Mucosa of rectum (tissue), 2 donors: ENCODE results near the gene MRPL14.

Experiments used
- H3K27ac ChIP-seq, 2 donors: one replicate each; pipeline ENCODE4 v1.7.0; 2013; ENCODE audit warnings: inconsistent platforms in 2 of 2, low read depth in 2 of 2, low read length in 2 of 2
- H3K27me3 ChIP-seq, 2 donors: one replicate each; pipeline ENCODE4 v1.7.0; 2013; ENCODE audit warnings: low read length in 2 of 2; ENCODE audit not compliant: control insufficient read depth in 2 of 2, insufficient read depth in 2 of 2
- H3K36me3 ChIP-seq, 2 donors: one replicate each; pipeline ENCODE4 v1.7.0; 2013; ENCODE audit warnings: low read length in 2 of 2; ENCODE audit not compliant: control insufficient read depth in 2 of 2, insufficient read depth in 2 of 2
- H3K4me1 ChIP-seq, 2 donors: one replicate each; pipeline ENCODE4 v1.7.0; 2013; ENCODE audit warnings: low read length in 2 of 2, mild to moderate bottlenecking in 1 of 2; ENCODE audit not compliant: control insufficient read depth in 2 of 2, insufficient read depth in 2 of 2
- H3K4me3 ChIP-seq, 2 donors: one replicate each; pipeline ENCODE4 v1.7.0; 2013; ENCODE audit warnings: low read length in 2 of 2
- H3K9ac ChIP-seq, 2 donors: one replicate each; pipeline ENCODE4 v1.7.0; 2013; ENCODE audit warnings: low read length in 2 of 2, low read depth in 1 of 2, mild to moderate bottlenecking in 1 of 2
- H3K9me3 ChIP-seq, 2 donors: one replicate each; pipeline ENCODE4 v1.7.0; 2013; ENCODE audit warnings: low read length in 2 of 2; ENCODE audit not compliant: control insufficient read depth in 2 of 2
- donor health status: healthy.
- donor health status: Normal muscosa, but diverticular disease.

The MRPL14 gene

DNA sequence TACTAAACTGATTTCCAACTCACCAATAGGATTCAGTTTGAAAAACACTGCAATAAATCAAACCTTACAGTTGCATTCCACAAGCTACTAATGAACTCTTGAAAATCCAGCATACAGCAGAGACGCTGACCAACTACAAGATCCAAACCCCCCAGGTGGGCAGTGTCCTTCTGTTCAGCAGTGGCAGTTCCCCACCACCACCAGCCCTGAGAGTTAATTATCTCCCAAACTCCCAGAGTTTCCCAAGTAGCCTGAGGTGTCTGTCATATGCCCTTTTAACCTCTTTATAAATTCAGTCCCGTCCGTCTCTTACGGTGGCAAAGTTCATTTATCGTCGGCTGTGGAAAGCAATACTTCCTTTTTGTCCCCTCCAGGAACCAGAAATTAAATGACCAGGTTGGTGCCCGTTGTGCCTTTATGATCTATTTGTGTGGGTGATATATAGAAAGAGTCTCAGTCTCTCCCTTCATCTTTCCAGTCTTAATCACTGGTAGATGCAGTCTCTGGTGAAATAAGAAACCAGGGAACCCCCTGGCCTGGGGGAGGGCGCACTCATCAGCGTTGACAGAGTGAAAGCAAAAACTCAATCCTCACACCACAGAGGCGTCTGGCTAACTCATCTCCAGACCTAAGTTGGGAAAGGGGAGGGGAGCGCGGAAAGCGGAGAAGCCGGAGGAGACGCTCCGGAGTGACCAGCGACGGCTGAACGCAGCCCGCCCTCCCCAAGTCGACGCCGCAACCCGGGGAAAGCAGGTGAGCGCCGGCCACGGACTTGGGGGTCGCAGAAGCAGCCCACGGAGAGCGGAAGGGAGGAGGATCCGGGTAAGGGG, 717 bp downstream of the MRPL14 start:
- Histone ChIP-seq H3K36me3 (no peaks in the 10 kb centered on the region), H3K27me3 (no peaks in the 10 kb centered on the region), H3K9me3 (no peaks in the 10 kb centered on the region), H3K9ac (peak overlapping the region; percentile 48 to 88), H3K4me1 (peaks cover 35 to 50% of the 10 kb centered on the region in 2 donors), H3K27ac (peak overlapping the region; percentile 83 to 86), H3K4me3 (peak overlapping the region; percentile 78 to 89)

DNA sequence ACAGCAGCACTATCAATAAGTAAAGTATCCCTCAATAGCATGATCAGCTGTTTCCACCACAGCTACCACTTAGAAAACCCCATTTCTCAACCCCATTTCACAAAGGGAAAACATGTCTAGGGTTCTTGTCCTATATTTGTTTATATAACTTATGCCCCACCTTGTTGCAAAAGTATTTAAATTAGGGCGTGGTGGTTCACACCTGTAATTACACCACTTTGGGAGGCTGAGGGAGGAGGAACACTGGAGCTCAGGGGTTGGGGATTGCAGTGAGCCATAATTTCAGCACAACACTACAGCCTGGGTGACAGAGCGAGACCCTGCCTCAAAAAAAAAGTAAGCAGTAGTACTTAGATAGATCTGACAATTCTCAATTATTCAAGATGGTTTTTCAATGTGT, 3.7 kb downstream of the MRPL14 start:
- H3K36me3 ChIP-seq: no peaks in the 10 kb centered on the region
- H3K9ac ChIP-seq: no peak overlapping the region
- peaks cover 36 to 51% of the 10 kb centered on the region in 2 donors for H3K4me1 ChIP-seq
- peak overlapping the region in 1 of 2 donors; percentile 28 for H3K4me3 ChIP-seq
- H3K9me3 ChIP-seq: no peaks in the 10 kb centered on the region
- peak overlapping the region in 1 of 2 donors; percentile 29 for H3K27ac ChIP-seq
- no peaks in the 10 kb centered on the region for H3K27me3 ChIP-seq

DNA sequence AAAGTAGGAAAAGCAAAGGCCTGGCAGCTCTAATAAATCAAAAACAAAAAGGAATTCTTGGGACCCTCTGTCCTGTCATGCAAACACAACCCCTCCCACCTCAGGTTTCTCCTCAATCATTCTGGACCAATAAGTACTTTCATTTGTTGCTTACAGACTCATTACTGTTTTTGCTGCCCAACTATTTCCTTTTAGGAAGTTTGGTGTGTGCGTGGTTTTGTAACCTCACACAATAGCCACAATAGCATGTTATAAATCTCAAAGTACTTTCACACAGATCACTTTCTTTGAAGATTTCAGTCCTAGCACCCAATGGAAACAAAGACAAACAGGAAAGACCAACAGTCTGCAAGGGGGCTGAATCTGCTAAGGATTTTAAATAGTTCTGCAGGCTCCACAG, 4.5 kb downstream of the MRPL14 start:
- no peaks in the 10 kb centered on the region for H3K27me3 ChIP-seq

GRCh38 chr6:44120692-44121443, 6.4 kb downstream of the MRPL14 start:
- Histone ChIP-seq H3K36me3 (no peaks in the 10 kb centered on the region), H3K27ac (no peak overlapping the region), H3K9ac (no peak overlapping the region), H3K27me3 (no peaks in the 10 kb centered on the region), H3K9me3 (no peaks in the 10 kb centered on the region), H3K4me1 (peaks cover 41 to 63% of the 10 kb centered on the region in 2 donors), H3K4me3 (no peak overlapping the region)

More for the DNA sequence above, 4.5 kb downstream of the MRPL14 start:
- H3K4me3 ChIP-seq: peak overlapping the region in 1 of 2 donors; percentile 28
- H3K9ac ChIP-seq: peak overlapping the region in 1 of 2 donors; percentile 32
- no peaks in the 10 kb centered on the region for H3K36me3 ChIP-seq
- H3K4me1 ChIP-seq: peaks cover 32 to 54% of the 10 kb centered on the region in 2 donors
- H3K9me3 ChIP-seq: no peaks in the 10 kb centered on the region
- H3K27ac ChIP-seq: peak overlapping the region in 1 of 2 donors; percentile 29

- Histone ChIP-seq H3K27ac (no peak overlapping the region), H3K27me3 (no peaks in the 10 kb centered on the region), H3K36me3 (peaks cover 0 to 2% of the 10 kb centered on the region in 2 donors), H3K4me3 (no peak overlapping the region), H3K9me3 (no peaks in the 10 kb centered on the region), H3K9ac (no peak overlapping the region), H3K4me1 (peaks cover 34 to 61% of the 10 kb centered on the region in 2 donors)
Measured at GRCh38 chr6:44119704-44120262, 7.5 kb downstream of the MRPL14 start.

GRCh38 chr6:44117397-44118128, 9.7 kb downstream of the MRPL14 start:
- Histone ChIP-seq H3K27me3 (no peaks in the 10 kb centered on the region), H3K9ac (no peak overlapping the region), H3K4me1 (peaks cover 22 to 39% of the 10 kb centered on the region in 2 donors), H3K36me3 (peaks cover 12 to 15% of the 10 kb centered on the region in 2 donors), H3K9me3 (no peaks in the 10 kb centered on the region), H3K27ac (peak overlapping the region; percentile 62 to 70), H3K4me3 (no peak overlapping the region)

GRCh38 chr6:44116641-44117382, 10.4 kb downstream of the MRPL14 start:
- Histone ChIP-seq H3K4me3 (peak overlapping the region in 1 of 2 donors; percentile 1), H3K4me1 (peaks cover 20 to 42% of the 10 kb centered on the region in 2 donors), H3K27ac (peak overlapping the region; percentile 62 to 70), H3K9me3 (no peaks in the 10 kb centered on the region), H3K36me3 (peaks cover 18 to 20% of the 10 kb centered on the region in 2 donors), H3K27me3 (no peaks in the 10 kb centered on the region), H3K9ac (no peak overlapping the region)

DNA sequence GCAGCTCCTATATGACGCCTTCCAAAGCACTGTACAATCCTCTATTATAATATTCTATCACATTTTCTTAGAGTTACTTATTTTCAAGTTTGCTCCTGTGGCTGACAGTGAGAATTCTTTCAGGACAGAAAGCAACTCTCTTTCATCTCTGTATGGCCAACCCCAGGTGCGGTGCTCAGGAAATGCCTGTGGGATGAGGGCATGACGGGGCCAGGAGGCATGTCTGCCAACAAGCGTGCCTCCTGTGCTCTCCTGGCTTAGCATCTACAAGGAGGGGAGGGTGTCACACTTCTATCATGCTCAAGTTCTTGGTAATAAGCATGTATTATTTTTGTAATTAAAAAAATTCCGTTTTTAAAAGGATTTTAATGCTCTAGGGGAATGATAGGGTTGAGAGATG, 11.4 kb downstream of the MRPL14 start:
- Histone ChIP-seq H3K9me3 (no peaks in the 10 kb centered on the region), H3K9ac (no peak overlapping the region), H3K27ac (no peak overlapping the region), H3K36me3 (peaks cover 25 to 29% of the 10 kb centered on the region in 2 donors), H3K4me1 (peaks cover 20 to 51% of the 10 kb centered on the region in 2 donors), H3K4me3 (no peak overlapping the region), H3K27me3 (no peaks in the 10 kb centered on the region)

DNA sequence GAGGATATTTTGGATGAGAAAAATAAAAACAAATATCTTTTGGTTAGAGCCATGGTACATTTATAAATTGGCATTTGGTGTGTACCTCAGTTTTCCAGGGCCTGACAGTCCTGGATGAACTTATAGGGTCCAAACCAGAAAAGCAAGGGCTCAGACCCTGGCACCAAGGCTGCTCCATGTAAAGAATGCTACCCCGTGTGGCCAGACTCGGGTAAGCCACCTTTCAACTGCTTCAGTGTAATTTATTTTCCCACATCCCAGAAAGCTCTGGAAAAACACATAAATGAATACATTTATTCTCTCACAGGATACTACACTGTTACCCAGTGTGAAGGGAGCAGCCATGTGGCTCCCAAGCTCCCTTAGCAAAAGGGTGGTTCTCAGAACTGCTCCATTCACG, 13.8 kb downstream of the MRPL14 start:
- H3K4me1 ChIP-seq: peaks cover 18 to 54% of the 10 kb centered on the region in 2 donors
- H3K36me3 ChIP-seq: peaks cover 33 to 43% of the 10 kb centered on the region in 2 donors
- H3K9me3 ChIP-seq: no peaks in the 10 kb centered on the region
- no peak overlapping the region for H3K9ac ChIP-seq
- no peak overlapping the region for H3K4me3 ChIP-seq
- no peak overlapping the region for H3K27ac ChIP-seq
- no peaks in the 10 kb centered on the region for H3K27me3 ChIP-seq
